B cell (primary cell): ENCODE results near the gene PPOX.

Experiments
- CTCF ChIP-seq: fragments of 200-600 bp; IDR thresholded peaks from one replicate; pipeline ENCODE4 v1.8.0; 2022; ENCODE audit warnings: antibody characterized with exemption, mild to moderate bottlenecking
- EZH2 ChIP-seq: IDR thresholded peaks from 2 replicates; pipeline ENCODE4 v1.6.1; 2012; ENCODE audit warnings: borderline replicate concordance, low read depth, mild to moderate bottlenecking, moderate library complexity, low read length; ENCODE audit not compliant: insufficient read depth, poor library complexity, severe bottlenecking

- TF ChIP-seq EZH2 (no peak), CTCF (no peak)
These were observed 20.4 kb upstream of the PPOX start for GRCh38 chr1:161145832-161146231.
